GM12878 (cell line): ENCODE measurements around the gene GTF3C1.

Source experiments
- NFIC ChIP-seq: IDR thresholded peaks from 2 replicates; pipeline ENCODE4 v1.6.1; 2012; ENCODE audit warnings: low read depth, mild to moderate bottlenecking, inconsistent platforms, low read length, moderate library complexity
- ZBED1 ChIP-seq: IDR thresholded peaks from 2 replicates; pipeline ENCODE4 v1.6.1; 2016; ENCODE audit warnings: borderline replicate concordance

- TF ChIP-seq ZBED1, result no peak
- TF ChIP-seq NFIC, result no peak
Measured at GRCh38 chr16:27433636-27434035, 116.1 kb downstream of the GTF3C1 start.
